ENCODE measurements around the gene TIGAR. TPM values are rescaled to one million over a fixed set of nuclear protein-coding genes. Genes with fewer than 3 reads are reported as not detected.

Gene TIGAR
- polyA plus RNA-seq, 3 donors: 5.5 to 16.0 (median 11.0) TPM

GRCh38 chr12:4293966-4294505 lies 27.0 kb upstream of the TIGAR start:
- H3K4me2 ChIP-seq (replicated peaks; ENCODE audit: extremely low read depth, low read length, poor library complexity, severe bottlenecking): no peak overlapping the region
- H3K27me3 ChIP-seq (ENCODE audit: control insufficient read depth in 2 of 2, insufficient read depth in 2 of 2, low read length in 2 of 2): no peaks in the 10 kb centered on the region
- no peak overlapping the region for H2AFZ ChIP-seq (ENCODE audit: insufficient read depth, low read depth, low read length, poor library complexity, severe bottlenecking)
- 78% methylated on average over 9 of the region's 16 CpGs for WGBS (ENCODE audit: insufficient coverage)
- no peak overlapping the region for H3K27ac ChIP-seq (ENCODE audit: low read depth in 1 of 2, low read length in 2 of 2)
- Mint-ChIP-seq H3K9me3 (no peaks in the 10 kb centered on the region), H3K36me3 (peaks cover 43 to 44% of the 10 kb centered on the region in 2 donors), H3K4me1 (peaks cover 38% of the 10 kb centered on the region), H3K4me3 (peak overlapping the region in 1 of 2 donors; percentile 37), H3K27me3 (ENCODE audit: low read depth in 3 of 3) (no peaks in the 10 kb centered on the region), H3K27ac (no peak overlapping the region)
- H3K9ac ChIP-seq (ENCODE audit: insufficient read depth, low read length, poor library complexity, severe bottlenecking): no peak overlapping the region
- no peak for DNase-seq
- no peak for TF ChIP-seq CTCF (IDR thresholded peaks at IDR 0.05)
- peaks cover 15 to 52% of the 10 kb centered on the region in 2 donors for H3K36me3 ChIP-seq (replicated peaks in 1 of 2; ENCODE audit: control insufficient read depth in 1 of 2, insufficient read depth in 2 of 2, low read length in 2 of 2)
- no peaks in the 10 kb centered on the region for H4K20me1 ChIP-seq (ENCODE audit: insufficient read depth, low read length)
- H3K4me3 ChIP-seq (replicated peaks in 1 of 3; ENCODE audit: low read depth in 2 of 3, low read length in 3 of 3): no peak overlapping the region
- H3K9me3 ChIP-seq (replicated peaks in 1 of 2; ENCODE audit: control insufficient read depth in 1 of 2, insufficient read depth in 1 of 2, low read length in 2 of 2): no peaks in the 10 kb centered on the region
- intact Hi-C loops (cut with micrococcal nuclease): no loop called here
- H3K4me1 ChIP-seq (ENCODE audit: control insufficient read depth in 1 of 2, insufficient read depth in 2 of 2, low read length in 2 of 2): peaks cover 15 to 24% of the 10 kb centered on the region in 2 donors
- H3K79me2 ChIP-seq (ENCODE audit: insufficient read depth, low read length): peaks cover 40% of the 10 kb centered on the region

- H3K27me3 ChIP-seq (ENCODE audit: control insufficient read depth in 2 of 2, insufficient read depth in 2 of 2, low read length in 2 of 2): no peaks in the 10 kb centered on the region
- WGBS (ENCODE audit: insufficient coverage): 94% methylated on average over 4 of the region's 6 CpGs
- H3K4me3 Mint-ChIP-seq: no peak overlapping the region
- no peak for TF ChIP-seq CTCF (IDR thresholded peaks at IDR 0.05)
- H4K20me1 ChIP-seq (ENCODE audit: insufficient read depth, low read length): no peaks in the 10 kb centered on the region
- no peak for DNase-seq
- no peaks in the 10 kb centered on the region for H3K9me3 Mint-ChIP-seq
- H2AFZ ChIP-seq (ENCODE audit: insufficient read depth, low read depth, low read length, poor library complexity, severe bottlenecking): no peak overlapping the region
- H3K9ac ChIP-seq (ENCODE audit: insufficient read depth, low read length, poor library complexity, severe bottlenecking): no peak overlapping the region
- H3K36me3 ChIP-seq (replicated peaks in 1 of 2; ENCODE audit: control insufficient read depth in 1 of 2, insufficient read depth in 2 of 2, low read length in 2 of 2): peaks cover 21 to 75% of the 10 kb centered on the region in 2 donors
- no peak overlapping the region for H3K4me2 ChIP-seq (replicated peaks; ENCODE audit: extremely low read depth, low read length, poor library complexity, severe bottlenecking)
- intact Hi-C loops (cut with micrococcal nuclease): no loop called here
- H3K4me1 Mint-ChIP-seq: peaks cover 19% of the 10 kb centered on the region
- no peaks in the 10 kb centered on the region for H3K9me3 ChIP-seq (replicated peaks in 1 of 2; ENCODE audit: control insufficient read depth in 1 of 2, insufficient read depth in 1 of 2, low read length in 2 of 2)
- H3K27ac Mint-ChIP-seq: peak overlapping the region in 1 of 7 donors; percentile 8
- H3K36me3 Mint-ChIP-seq: peaks cover 51 to 57% of the 10 kb centered on the region in 2 donors
- no peak overlapping the region for H3K4me3 ChIP-seq (replicated peaks in 1 of 3; ENCODE audit: low read depth in 2 of 3, low read length in 3 of 3)
- peaks cover 0 to 2% (median 0%) of the 10 kb centered on the region in 3 donors for H3K27me3 Mint-ChIP-seq (ENCODE audit: low read depth in 3 of 3)
- no peak overlapping the region for H3K27ac ChIP-seq (ENCODE audit: low read depth in 1 of 2, low read length in 2 of 2)
- peaks cover 0 to 7% of the 10 kb centered on the region in 2 donors for H3K4me1 ChIP-seq (ENCODE audit: control insufficient read depth in 1 of 2, insufficient read depth in 2 of 2, low read length in 2 of 2)
- peaks cover 21% of the 10 kb centered on the region for H3K79me2 ChIP-seq (ENCODE audit: insufficient read depth, low read length)
These were observed 24.3 kb upstream of the TIGAR start for GRCh38 chr12:4296751-4297150.

Measured in CD14-positive monocyte (primary cell).